HepG2 (cell line): ENCODE data around the gene CADM1. TPM values are rescaled to one million over a fixed set of nuclear protein-coding genes. Genes with fewer than 3 reads are reported as not detected.

Experiments
- ATAC-seq: fragments of 200-7000 bp; cut with Tn5 transposase; 3 replicates; pipeline ENCODE4 v1.9.1; 2020; ENCODE audit warnings: mild to moderate bottlenecking, moderate library complexity
- BruUV-seq: library from RNA; stranded (reverse); fragments of 400-500 nt; replicated peaks from 2 replicates; lab custom pipeline; 2021; lab: Mats Ljungman, UMichigan
- CTCF ChIA-PET: fragments of 300-600 bp; formaldehyde crosslinking; extraction: SDS; loops from one replicate; lab custom pipeline; 2021; ENCODE audit warnings: low total read pairs, inconsistent platforms, low intra/inter-chr PET ratio; lab: Yijun Ruan, JAX
- POLR2A ChIA-PET: fragments of 350-600 bp; sonication (Branson Sonifier 250); formaldehyde crosslinking; loops from one replicate; lab custom pipeline; 2020; ENCODE audit warnings: antibody characterized with exemption, inconsistent platforms; lab: Yijun Ruan, JAX
- DNase-seq: peaks from one replicate; pipeline ENCODE4 v3.0.0-alpha.2; 2015; ENCODE audit warnings: low spot score
- FAIRE-seq: peaks from 3 replicates; lab custom pipeline; 2011; peaks lifted over from hg19 to GRCh38; lab: Jason Lieb, UNC
- H2AFZ ChIP-seq: one replicate; pipeline ENCODE4 v1.6.1; 2011; ENCODE audit warnings: low read length, inconsistent platforms
- H3K27ac ChIP-seq: fragments of 300-600 bp; 3 replicates; pipeline ENCODE4 v1.8.0; 2011; ENCODE audit warnings: mixed run types, mild to moderate bottlenecking, mixed read lengths, low read length, inconsistent platforms; ENCODE audit not compliant: insufficient read depth; ENCODE audit errors: extremely low read length
- H3K27me3 ChIP-seq, 2 experiments: fragments of 200-600 bp in 1 of 2; 2 replicates in 1 of 2; 3 replicates in 1 of 2; pipeline versions ENCODE4 v1.6.0 to v1.8.0; 2011; ENCODE audit warnings: low read length in 2 of 2, mild to moderate bottlenecking in 2 of 2, moderate library complexity in 2 of 2, inconsistent platforms in 1 of 2; ENCODE audit not compliant: insufficient read depth in 2 of 2, control insufficient read depth in 1 of 2
- H3K36me3 ChIP-seq, 2 experiments: fragments of 200-600 bp in 1 of 2; replicated peaks in 1 of 2; 2 replicates in 1 of 2; 3 replicates in 1 of 2; pipeline versions ENCODE4 v1.5.1 to v1.8.0; 2011; ENCODE audit warnings: low read length in 2 of 2, inconsistent platforms in 1 of 2; ENCODE audit not compliant: insufficient read depth in 2 of 2, control insufficient read depth in 1 of 2
- H3K4me1 ChIP-seq: 2 replicates; pipeline ENCODE4 v1.5.1; 2012; ENCODE audit warnings: low read length, inconsistent platforms; ENCODE audit not compliant: insufficient read depth
- H3K4me2 ChIP-seq: 2 replicates; pipeline ENCODE4 v1.6.0; 2011; ENCODE audit warnings: low read depth, low read length, inconsistent platforms
- H3K4me3 ChIP-seq, 3 experiments: fragments of 200-600 bp in 1 of 3; sonication (generic), shearing (Covaris generic) in 1 of 3; replicated peaks in 1 of 3; 2 replicates each; pipeline ENCODE4 v1.5.1; 2011 to 2016; ENCODE audit warnings: low read length in 3 of 3, inconsistent platforms in 2 of 3, low read depth in 2 of 3, mild to moderate bottlenecking in 2 of 3, control low read depth in 1 of 3, mixed read lengths in 1 of 3; ENCODE audit not compliant: insufficient read depth in 1 of 3
- H3K79me2 ChIP-seq: one replicate; pipeline ENCODE4 v1.6.1; 2011; ENCODE audit warnings: low read length, inconsistent platforms; ENCODE audit not compliant: insufficient read depth
- H3K9ac ChIP-seq: 2 replicates; pipeline ENCODE4 v1.6.0; 2011; ENCODE audit warnings: mild to moderate bottlenecking, low read depth, low read length, inconsistent platforms; ENCODE audit not compliant: insufficient read depth
- H3K9me3 ChIP-seq: 2 replicates; pipeline ENCODE4 v1.5.1; 2012; ENCODE audit warnings: mild to moderate bottlenecking, low read length
- H4K20me1 ChIP-seq: 2 replicates; pipeline ENCODE4 v1.6.0; 2011; ENCODE audit warnings: inconsistent platforms, mild to moderate bottlenecking, low read length, moderate library complexity; ENCODE audit not compliant: insufficient read depth
- ATF4 ChIP-seq, 2 experiments: fragments of 450-650 bp in 1 of 2; sonication (generic) in 1 of 2; formaldehyde crosslinking; IDR thresholded peaks; 2 replicates each; pipeline versions ENCODE4 v1.5.0 to v1.8.0; 2020 to 2022; ENCODE audit warnings: mild to moderate bottlenecking in 1 of 2, missing genetic modification reagents in 1 of 2
- CBFB ChIP-seq: sonication (generic); formaldehyde crosslinking; IDR thresholded peaks from 2 replicates; pipeline ENCODE4 v1.4.0; 2020; ENCODE audit warnings: missing genetic modification reagents
- CEBPB ChIP-seq: IDR thresholded peaks from 2 replicates; pipeline ENCODE4 v1.6.1; 2011; ENCODE audit warnings: low read depth, low read length, improper control_type of control experiment, borderline replicate concordance
- CEBPG ChIP-seq: IDR thresholded peaks from 2 replicates; pipeline ENCODE4 v1.6.1; 2016
- FOXA3 ChIP-seq: IDR thresholded peaks from 2 replicates; pipeline ENCODE4 v1.6.1; 2016; ENCODE audit warnings: missing genetic modification reagents, missing compliant biosample characterization
- FOXP1 ChIP-seq, 2 experiments: fragments of 450-650 bp in 1 of 2; IDR thresholded peaks; 2 replicates each; pipeline ENCODE4 v1.6.1; 2017 to 2018; ENCODE audit warnings: antibody characterized with exemption in 1 of 2
- GATAD2A ChIP-seq: IDR thresholded peaks from 2 replicates; pipeline ENCODE4 v1.6.1; 2016
- HMG20A ChIP-seq: IDR thresholded peaks from 2 replicates; pipeline ENCODE4 v1.6.1; 2016; ENCODE audit warnings: borderline replicate concordance
- HOXA9 ChIP-seq: sonication (generic); formaldehyde crosslinking; IDR thresholded peaks from 2 replicates; pipeline ENCODE4 v1.8.1; 2022; ENCODE audit warnings: missing genetic modification reagents, mild to moderate bottlenecking, moderate library complexity, borderline replicate concordance
- ISL2 ChIP-seq: sonication (generic); formaldehyde crosslinking; IDR thresholded peaks from 2 replicates; pipeline ENCODE4 v1.5.0; 2020; ENCODE audit warnings: missing genetic modification reagents
- NCOA2 ChIP-seq: sonication (generic); formaldehyde crosslinking; IDR thresholded peaks from 2 replicates; pipeline ENCODE4 v1.8.0; 2022; ENCODE audit warnings: inconsistent platforms
- PAWR ChIP-seq: sonication (generic); formaldehyde crosslinking; IDR thresholded peaks from 2 replicates; pipeline ENCODE4 v1.4.0; 2020; ENCODE audit warnings: missing genetic modification reagents, mild to moderate bottlenecking, borderline replicate concordance
- SAP130 ChIP-seq: IDR thresholded peaks from 2 replicates; pipeline ENCODE4 v1.6.1; 2016; ENCODE audit warnings: low read depth
- SOX13 ChIP-seq, 3 experiments: fragments of 450-650 bp in 1 of 3; sonication (generic) in 1 of 3; formaldehyde crosslinking in 1 of 3; IDR thresholded peaks in 2 of 3; conservative IDR thresholded peaks in 1 of 3; 2 replicates each; pipeline versions ENCODE4 v1.5.0 to v1.6.1; 2016 to 2020; ENCODE audit warnings: antibody characterized with exemption in 1 of 3, mild to moderate bottlenecking in 1 of 3, missing compliant biosample characterization in 1 of 3, missing genetic modification reagents in 1 of 3, moderate library complexity in 1 of 3
- SOX5 ChIP-seq: IDR thresholded peaks from 2 replicates; pipeline ENCODE4 v1.6.1; 2016; ENCODE audit warnings: borderline replicate concordance
- ZNF430 ChIP-seq: sonication (generic); formaldehyde crosslinking; IDR thresholded peaks from 2 replicates; pipeline ENCODE4 v1.9.0; 2021; ENCODE audit warnings: mild to moderate bottlenecking, missing genetic modification reagents
- WGBS: methylation state at CpG from one replicate; pipeline ENCODE4 v1.1.6; 2017; ENCODE audit warnings: low lambda C conversion rate; 5-methylcytosine and 5-hydroxymethylcytosine counted together
- in situ Hi-C: cut with HindIII; loops from 2 replicates; pipeline ENCODE4 v1.10.0; 2017; ENCODE audit warnings: low pct_unique_long_range_greater_than_20kb; ENCODE audit not compliant: extremely low pct_ligation_motif_present
- intact Hi-C: fragments of 100-400 bp; cut with micrococcal nuclease; formaldehyde crosslinking; loops from one replicate; pipeline ENCODE4 v1.10.0; 2022; ENCODE audit not compliant: unreplicated experiment
- polyA plus RNA-seq, 8 experiments: library from polyadenylated mRNA; depleted of rRNA in 3 of 8; stranded (reverse) in 7 of 8; unstranded in 1 of 8; fragments of >200 nt; fragmentation: Illumina TruSeq in 4 of 8; extraction: Trizol in 4 of 8; gene quantifications; 2 replicates each; pipeline versions ENCODE4 v1.2.1 to v1.2.3, GENCODE V29; 2011 to 2016; ENCODE audit warnings: low read depth in 4 of 8, missing spikeins in 1 of 8, mixed read lengths in 1 of 8; ENCODE audit not compliant: insufficient read depth in 1 of 8
- total RNA-seq, 5 experiments: library from RNA; depleted of rRNA; stranded (reverse); fragments of >200 nt; fragmentation: Illumina TruSeq; extraction: Trizol; gene quantifications; 2 replicates each; pipeline ENCODE4 v1.2.3, GENCODE V29; 2016; ENCODE audit warnings: low read depth in 1 of 5
- TF ChIP-seq, protein P1 (sequence below): IDR thresholded peaks from 2 replicates; pipeline ENCODE4 v1.4.0; 2020; ENCODE audit warnings: mild to moderate bottlenecking, missing genetic modification reagents
- TF ChIP-seq, protein P2 (sequence below): IDR thresholded peaks from 2 replicates; pipeline ENCODE4 v1.6.1; 2018; ENCODE audit warnings: missing genetic modification reagents
- TF ChIP-seq, protein P3 (sequence below): IDR thresholded peaks from 2 replicates; pipeline ENCODE4 v1.6.1; 2016; ENCODE audit warnings: control low read depth

The CADM1 gene
- total and polyA plus RNA-seq, 2 of the 13 experiments (the other 11 are each of a cell fraction or from before 2014, with no cell fraction given) = 71.3 to 122 TPM

DNA sequence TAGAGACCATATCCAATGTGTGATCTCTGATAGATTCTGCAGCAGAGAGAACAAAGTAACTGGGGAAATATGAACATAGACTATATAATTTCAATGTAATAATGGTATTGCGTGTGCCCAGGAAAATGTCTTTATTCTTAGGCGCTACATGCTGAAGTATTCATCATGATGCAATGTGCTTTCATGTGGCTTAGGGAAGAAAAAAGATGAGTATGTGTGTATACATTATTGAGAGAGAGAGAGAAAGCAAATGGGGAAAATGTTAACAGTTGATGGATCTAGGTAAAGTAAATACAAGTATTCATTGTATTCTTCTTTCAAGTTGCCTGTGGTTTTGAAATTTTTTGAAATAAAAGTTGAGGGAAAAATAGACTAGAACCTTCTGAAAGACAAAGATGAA is 10.3 kb downstream of the CADM1 start:
- 0 out of 2 replicates have a peak overlapping the region, but pooled peaks have one; percentile 41 for H3K4me2 ChIP-seq
- WGBS = 78% methylated on average over 2 of the region's 2 CpGs
- DNase-seq (peak; percentile 73), ATAC-seq (no peak), FAIRE-seq (no peak)
- 0 out of 5 replicates have a peak, but pooled peaks cover 0 to 1% of the 10 kb centered on the region in 2 experiments for H3K36me3 ChIP-seq
- CTCF ChIA-PET = no interaction called here
- intact Hi-C loops (no loop called here), in situ Hi-C loops (no loop called here)
- H3K4me3 ChIP-seq = no peak overlapping the region
- POLR2A ChIA-PET = no interaction called here
- peak overlapping the region; percentile 37 for H3K27ac ChIP-seq
- H3K9ac ChIP-seq = no peak overlapping the region
- no peak overlapping the region for H2AFZ ChIP-seq
- no peaks in the 10 kb centered on the region; the same call in 1 of the 2 replicates for H4K20me1 ChIP-seq
- no peaks in the 10 kb centered on the region for H3K9me3 ChIP-seq
- H3K4me1 ChIP-seq = peaks cover 84% of the 10 kb centered on the region
- H3K27me3 ChIP-seq = no peaks in the 10 kb centered on the region
- no TSS peak for BruUV-seq
- peaks cover 78% of the 10 kb centered on the region for H3K79me2 ChIP-seq
- TF ChIP-seq CBFB (CRISPR knock-in tag) = peak; percentile 79; the same call in 1 of the 2 replicates
- TF ChIP-seq, protein P1, sequence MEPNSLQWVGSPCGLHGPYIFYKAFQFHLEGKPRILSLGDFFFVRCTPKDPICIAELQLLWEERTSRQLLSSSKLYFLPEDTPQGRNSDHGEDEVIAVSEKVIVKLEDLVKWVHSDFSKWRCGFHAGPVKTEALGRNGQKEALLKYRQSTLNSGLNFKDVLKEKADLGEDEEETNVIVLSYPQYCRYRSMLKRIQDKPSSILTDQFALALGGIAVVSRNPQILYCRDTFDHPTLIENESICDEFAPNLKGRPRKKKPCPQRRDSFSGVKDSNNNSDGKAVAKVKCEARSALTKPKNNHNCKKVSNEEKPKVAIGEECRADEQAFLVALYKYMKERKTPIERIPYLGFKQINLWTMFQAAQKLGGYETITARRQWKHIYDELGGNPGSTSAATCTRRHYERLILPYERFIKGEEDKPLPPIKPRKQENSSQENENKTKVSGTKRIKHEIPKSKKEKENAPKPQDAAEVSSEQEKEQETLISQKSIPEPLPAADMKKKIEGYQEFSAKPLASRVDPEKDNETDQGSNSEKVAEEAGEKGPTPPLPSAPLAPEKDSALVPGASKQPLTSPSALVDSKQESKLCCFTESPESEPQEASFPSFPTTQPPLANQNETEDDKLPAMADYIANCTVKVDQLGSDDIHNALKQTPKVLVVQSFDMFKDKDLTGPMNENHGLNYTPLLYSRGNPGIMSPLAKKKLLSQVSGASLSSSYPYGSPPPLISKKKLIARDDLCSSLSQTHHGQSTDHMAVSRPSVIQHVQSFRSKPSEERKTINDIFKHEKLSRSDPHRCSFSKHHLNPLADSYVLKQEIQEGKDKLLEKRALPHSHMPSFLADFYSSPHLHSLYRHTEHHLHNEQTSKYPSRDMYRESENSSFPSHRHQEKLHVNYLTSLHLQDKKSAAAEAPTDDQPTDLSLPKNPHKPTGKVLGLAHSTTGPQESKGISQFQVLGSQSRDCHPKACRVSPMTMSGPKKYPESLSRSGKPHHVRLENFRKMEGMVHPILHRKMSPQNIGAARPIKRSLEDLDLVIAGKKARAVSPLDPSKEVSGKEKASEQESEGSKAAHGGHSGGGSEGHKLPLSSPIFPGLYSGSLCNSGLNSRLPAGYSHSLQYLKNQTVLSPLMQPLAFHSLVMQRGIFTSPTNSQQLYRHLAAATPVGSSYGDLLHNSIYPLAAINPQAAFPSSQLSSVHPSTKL (CRISPR knock-in tag) = peak; percentile 82
- TF ChIP-seq SAP130 = peak; percentile 29; the same call in 1 of the 2 replicates
- peak; percentile 50 for TF ChIP-seq FOXA3 (CRISPR knock-in tag)
- peak; percentile 68 for TF ChIP-seq NCOA2 (CRISPR knock-in tag)
- TF ChIP-seq SOX13 (IDR thresholded peaks at IDR 0.05) = no peak
- peak in 1 of 2 experiments; percentile 89; a peak in 2 of 4 replicates for TF ChIP-seq SOX13 (CRISPR knock-in tag; conservative IDR thresholded peaks at IDR 0.05 in 1 of 2, IDR thresholded peaks at IDR 0.05 in 1 of 2)
- no peak for TF ChIP-seq HOXA9 (CRISPR knock-in tag)
- TF ChIP-seq PAWR (CRISPR knock-in tag) = no peak
- TF ChIP-seq HMG20A (CRISPR knock-in tag) = peak; percentile 79; the same call in 1 of the 2 replicates
- peak; percentile 79; the same call in 1 of the 2 replicates for TF ChIP-seq SOX5 (CRISPR knock-in tag)
- TF ChIP-seq ISL2 (CRISPR knock-in tag) = 0 out of 2 replicates have a peak, but pooled peaks have one; percentile 28
- TF ChIP-seq, protein P2, sequence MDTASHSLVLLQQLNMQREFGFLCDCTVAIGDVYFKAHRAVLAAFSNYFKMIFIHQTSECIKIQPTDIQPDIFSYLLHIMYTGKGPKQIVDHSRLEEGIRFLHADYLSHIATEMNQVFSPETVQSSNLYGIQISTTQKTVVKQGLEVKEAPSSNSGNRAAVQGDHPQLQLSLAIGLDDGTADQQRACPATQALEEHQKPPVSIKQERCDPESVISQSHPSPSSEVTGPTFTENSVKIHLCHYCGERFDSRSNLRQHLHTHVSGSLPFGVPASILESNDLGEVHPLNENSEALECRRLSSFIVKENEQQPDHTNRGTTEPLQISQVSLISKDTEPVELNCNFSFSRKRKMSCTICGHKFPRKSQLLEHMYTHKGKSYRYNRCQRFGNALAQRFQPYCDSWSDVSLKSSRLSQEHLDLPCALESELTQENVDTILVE = no peak
- TF ChIP-seq, protein P3, sequence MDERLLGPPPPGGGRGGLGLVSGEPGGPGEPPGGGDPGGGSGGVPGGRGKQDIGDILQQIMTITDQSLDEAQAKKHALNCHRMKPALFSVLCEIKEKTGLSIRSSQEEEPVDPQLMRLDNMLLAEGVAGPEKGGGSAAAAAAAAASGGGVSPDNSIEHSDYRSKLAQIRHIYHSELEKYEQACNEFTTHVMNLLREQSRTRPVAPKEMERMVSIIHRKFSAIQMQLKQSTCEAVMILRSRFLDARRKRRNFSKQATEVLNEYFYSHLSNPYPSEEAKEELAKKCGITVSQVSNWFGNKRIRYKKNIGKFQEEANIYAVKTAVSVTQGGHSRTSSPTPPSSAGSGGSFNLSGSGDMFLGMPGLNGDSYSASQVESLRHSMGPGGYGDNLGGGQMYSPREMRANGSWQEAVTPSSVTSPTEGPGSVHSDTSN (CRISPR knock-in tag) = no peak
- peak; percentile 55; the same call in 1 of the 2 replicates for TF ChIP-seq GATAD2A (CRISPR knock-in tag)
- 0 out of 2 replicates have a peak, but pooled peaks have one; percentile 22 for TF ChIP-seq CEBPB
- peak; percentile 68 for TF ChIP-seq CEBPG (CRISPR knock-in tag)
- TF ChIP-seq FOXP1 (IDR thresholded peaks at IDR 0.05) = no peak
- peak; percentile 25; the same call in 1 of the 2 replicates for TF ChIP-seq FOXP1 (CRISPR knock-in tag; IDR thresholded peaks at IDR 0.05)
- peak in 1 of 2 experiments; percentile 68; a peak in 2 of 4 replicates for TF ChIP-seq ATF4 (CRISPR knock-in tag; IDR thresholded peaks at IDR 0.05)
- TF ChIP-seq ZNF430 (CRISPR knock-in tag) = no peak
